Progenitor cell of endocrine pancreas (in vitro differentiated cells): ENCODE data around the gene STK38. TPM values are rescaled to one million over a fixed set of nuclear protein-coding genes. Genes with fewer than 3 reads are reported as not detected.

ENCODE experiments used
- DNase-seq: peaks from one replicate; pipeline ENCODE4 v3.0.0; 2021; ENCODE audit warnings: low spot score; ENCODE audit not compliant: unreplicated experiment
- H3K27ac Mint-ChIP-seq: 2 replicates; pipeline ENCODE4 v1.8.0; 2021; ENCODE audit warnings: mild to moderate bottlenecking, moderate library complexity, mixed read lengths
- H3K27me3 Mint-ChIP-seq: 2 replicates; pipeline ENCODE4 v1.8.0; 2021; ENCODE audit warnings: mixed read lengths
- H3K36me3 Mint-ChIP-seq: 2 replicates; pipeline ENCODE4 v1.8.0; 2022; ENCODE audit warnings: mixed read lengths; ENCODE audit not compliant: insufficient read depth
- H3K4me1 Mint-ChIP-seq: 2 replicates; pipeline ENCODE4 v1.8.0; 2021; ENCODE audit warnings: low read depth, mixed read lengths
- H3K4me3 Mint-ChIP-seq: 2 replicates; pipeline ENCODE4 v1.8.0; 2021; ENCODE audit warnings: low read depth, mild to moderate bottlenecking, moderate library complexity, mixed read lengths
- H3K9me3 Mint-ChIP-seq: 2 replicates; pipeline ENCODE4 v1.8.0; 2021; ENCODE audit warnings: low read depth, mixed read lengths
- total RNA-seq: library from RNA; stranded (reverse); gene quantifications from 2 replicates; pipeline ENCODE4 v1.2.1, GENCODE V29; 2021
- TF ChIP-seq, protein P1 (sequence below): fragments of 200-600 bp; sonication (generic); IDR thresholded peaks from one replicate; pipeline ENCODE4 v1.5.0; 2021; ENCODE audit warnings: antibody characterized with exemption, mild to moderate bottlenecking; ENCODE audit not compliant: unreplicated experiment

The STK38 gene
- total RNA-seq, 1 donor from 2014 or later = 47.2 TPM

DNA sequence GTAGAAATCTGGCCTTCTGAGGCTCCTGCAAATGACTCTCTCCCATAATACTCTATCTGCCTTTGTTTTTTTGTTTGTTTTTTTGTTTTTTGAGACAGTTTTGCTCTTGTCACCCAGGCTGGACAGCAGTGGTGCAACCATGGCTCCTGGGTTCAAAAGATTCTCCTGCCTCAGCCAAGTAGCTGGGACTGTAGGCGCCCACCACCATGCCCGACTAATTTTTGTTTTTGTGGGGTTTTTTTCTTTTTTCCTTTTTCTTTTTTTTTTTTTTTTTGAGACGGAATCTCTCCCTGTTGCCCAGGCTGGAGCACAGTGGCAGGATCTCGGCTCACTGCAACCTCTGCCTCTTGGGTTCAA lies 16.6 kb upstream of the STK38 start:
- H3K27ac Mint-ChIP-seq = peak overlapping the region; percentile 17

DNA sequence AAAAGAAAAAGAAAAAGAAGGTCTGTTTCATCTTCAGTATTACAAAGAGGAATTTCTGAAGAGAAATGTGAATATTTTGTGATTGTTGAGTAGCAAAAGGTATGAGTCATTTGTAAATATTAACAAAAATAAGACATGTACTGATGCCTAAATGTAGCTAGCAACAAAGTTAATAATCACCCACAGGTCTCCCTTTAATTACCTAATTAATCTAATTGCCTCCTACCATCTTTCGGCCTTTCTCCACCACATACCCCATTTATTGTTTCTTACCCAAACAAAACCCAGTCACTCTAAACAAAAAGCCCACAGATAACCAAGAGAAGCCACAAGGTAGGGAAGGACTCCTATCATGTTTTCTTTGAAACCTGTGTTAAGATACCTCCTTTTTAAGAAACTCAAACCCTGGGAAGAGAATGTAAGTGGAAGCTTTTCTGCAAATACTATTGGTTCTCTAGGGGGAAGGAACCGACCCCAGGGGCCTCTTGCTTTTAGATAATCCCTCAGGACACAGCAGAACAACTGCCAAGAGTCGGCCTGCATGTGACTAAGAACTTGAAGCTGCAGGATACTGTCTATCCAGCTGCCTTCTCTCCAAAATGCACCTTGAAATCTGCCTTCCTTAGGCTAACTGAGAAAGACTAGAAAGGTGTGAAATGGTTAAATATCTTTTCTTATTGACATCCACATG lies 16.1 kb upstream of the STK38 start:
- TF ChIP-seq, protein P1, sequence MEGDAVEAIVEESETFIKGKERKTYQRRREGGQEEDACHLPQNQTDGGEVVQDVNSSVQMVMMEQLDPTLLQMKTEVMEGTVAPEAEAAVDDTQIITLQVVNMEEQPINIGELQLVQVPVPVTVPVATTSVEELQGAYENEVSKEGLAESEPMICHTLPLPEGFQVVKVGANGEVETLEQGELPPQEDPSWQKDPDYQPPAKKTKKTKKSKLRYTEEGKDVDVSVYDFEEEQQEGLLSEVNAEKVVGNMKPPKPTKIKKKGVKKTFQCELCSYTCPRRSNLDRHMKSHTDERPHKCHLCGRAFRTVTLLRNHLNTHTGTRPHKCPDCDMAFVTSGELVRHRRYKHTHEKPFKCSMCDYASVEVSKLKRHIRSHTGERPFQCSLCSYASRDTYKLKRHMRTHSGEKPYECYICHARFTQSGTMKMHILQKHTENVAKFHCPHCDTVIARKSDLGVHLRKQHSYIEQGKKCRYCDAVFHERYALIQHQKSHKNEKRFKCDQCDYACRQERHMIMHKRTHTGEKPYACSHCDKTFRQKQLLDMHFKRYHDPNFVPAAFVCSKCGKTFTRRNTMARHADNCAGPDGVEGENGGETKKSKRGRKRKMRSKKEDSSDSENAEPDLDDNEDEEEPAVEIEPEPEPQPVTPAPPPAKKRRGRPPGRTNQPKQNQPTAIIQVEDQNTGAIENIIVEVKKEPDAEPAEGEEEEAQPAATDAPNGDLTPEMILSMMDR = no peak
- H3K4me1 Mint-ChIP-seq = peaks cover 25% of the 10 kb centered on the region
- H3K4me3 Mint-ChIP-seq = no peak overlapping the region
- H3K27me3 Mint-ChIP-seq = peaks cover 3% of the 10 kb centered on the region
- DNase-seq = no peak
- no peaks in the 10 kb centered on the region for H3K36me3 Mint-ChIP-seq
- H3K9me3 Mint-ChIP-seq = no peaks in the 10 kb centered on the region
- H3K27ac Mint-ChIP-seq = peak overlapping the region; percentile 31

More for the DNA sequence above, 16.6 kb upstream of the STK38 start:
- TF ChIP-seq, protein P1 = no peak
- peaks cover 25% of the 10 kb centered on the region for H3K4me1 Mint-ChIP-seq
- DNase-seq = no peak
- H3K4me3 Mint-ChIP-seq = no peak overlapping the region
- H3K9me3 Mint-ChIP-seq = no peaks in the 10 kb centered on the region
- H3K27me3 Mint-ChIP-seq = peaks cover 3% of the 10 kb centered on the region
- H3K36me3 Mint-ChIP-seq = no peaks in the 10 kb centered on the region

DNA sequence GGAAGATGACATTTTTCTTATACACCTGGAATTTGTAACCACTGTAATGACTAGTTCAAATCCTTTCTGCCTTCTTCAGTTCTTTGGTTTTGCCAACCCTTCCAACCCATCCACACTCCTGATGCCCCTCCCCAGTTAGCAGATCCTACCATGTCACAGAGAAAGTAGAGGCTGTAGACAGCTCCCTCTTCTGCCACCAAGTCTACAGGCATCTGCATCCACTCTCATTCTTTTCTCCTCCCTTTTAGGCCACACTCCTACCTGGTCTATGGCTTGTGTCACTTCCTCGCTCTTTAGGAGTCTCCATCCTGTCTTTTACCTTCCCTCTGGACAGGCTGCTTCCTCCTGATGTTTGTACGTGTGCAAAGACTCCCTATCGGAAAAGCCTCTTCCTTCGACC lies 13.5 kb upstream of the STK38 start:
- Mint-ChIP-seq H3K27ac (no peak overlapping the region), H3K4me1 (peaks cover 25% of the 10 kb centered on the region), H3K36me3 (no peaks in the 10 kb centered on the region), H3K27me3 (peaks cover 5% of the 10 kb centered on the region), H3K4me3 (no peak overlapping the region), H3K9me3 (no peaks in the 10 kb centered on the region)
- TF ChIP-seq, protein P1 = no peak
- no peak for DNase-seq

DNA sequence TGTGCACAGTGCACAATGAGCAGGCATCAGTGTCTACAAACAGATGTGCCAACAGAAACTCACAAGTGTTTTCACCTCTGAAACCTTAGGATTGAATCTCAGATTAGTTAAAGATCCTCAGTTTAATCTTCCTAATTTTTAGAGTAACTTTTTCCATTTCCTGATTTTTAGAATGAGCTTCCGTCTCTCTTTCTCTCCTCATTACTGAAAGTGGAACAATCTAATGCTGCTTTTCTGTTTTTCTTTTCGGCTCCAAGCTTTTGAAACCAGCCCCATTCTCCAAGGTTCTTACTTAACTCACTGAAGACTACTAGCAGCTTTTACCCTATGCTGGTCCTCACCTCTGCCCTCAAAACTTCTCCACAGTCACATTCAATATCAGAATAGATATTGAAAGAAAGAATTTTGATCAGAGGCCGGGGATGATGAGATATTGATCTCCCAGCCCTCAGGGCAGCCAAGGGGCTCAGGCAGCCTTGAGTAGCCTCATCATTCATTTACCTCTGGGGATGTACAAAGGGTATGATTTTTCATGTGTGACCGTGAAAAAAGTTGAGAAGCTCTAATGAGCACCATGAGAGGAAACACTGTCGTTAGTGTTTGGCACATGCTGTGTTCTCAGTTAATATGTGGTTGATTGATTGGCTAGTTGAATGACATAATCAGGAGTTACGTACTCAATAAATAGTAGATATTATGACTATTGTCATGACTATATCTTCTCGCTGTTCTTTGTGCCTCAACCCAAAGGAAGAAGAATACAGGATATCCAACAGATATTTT lies 11.9 kb upstream of the STK38 start:
- peaks cover 5% of the 10 kb centered on the region for H3K27me3 Mint-ChIP-seq
- H3K4me3 Mint-ChIP-seq = no peak overlapping the region
- no peak for DNase-seq
- no peaks in the 10 kb centered on the region for H3K9me3 Mint-ChIP-seq
- TF ChIP-seq, protein P1 = no peak
- H3K27ac Mint-ChIP-seq = no peak overlapping the region
- no peaks in the 10 kb centered on the region for H3K36me3 Mint-ChIP-seq
- peaks cover 22% of the 10 kb centered on the region for H3K4me1 Mint-ChIP-seq

DNA sequence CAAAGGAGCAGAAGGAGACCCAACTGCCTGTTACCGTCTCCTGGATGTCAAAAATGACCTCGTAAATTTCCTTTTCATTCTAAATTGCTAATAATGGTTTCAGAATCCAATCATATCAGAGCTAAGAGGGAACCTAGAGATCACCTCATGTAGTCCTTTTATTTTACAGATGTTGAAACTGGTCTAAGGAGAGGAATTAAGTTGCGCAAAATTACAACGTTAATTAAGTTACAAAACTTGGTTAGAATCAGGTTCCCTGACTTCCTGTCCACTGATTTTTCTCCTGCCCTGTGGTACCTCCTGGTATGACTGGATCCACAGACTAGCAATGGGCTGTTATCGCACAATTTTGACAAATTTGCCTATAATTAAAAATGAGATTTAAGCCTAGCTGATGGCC lies 9.0 kb upstream of the STK38 start:
- H3K27ac Mint-ChIP-seq = no peak overlapping the region
- TF ChIP-seq, protein P1 = no peak
- peaks cover 5% of the 10 kb centered on the region for H3K27me3 Mint-ChIP-seq
- H3K4me3 Mint-ChIP-seq = no peak overlapping the region
- peaks cover 4% of the 10 kb centered on the region for H3K9me3 Mint-ChIP-seq
- H3K4me1 Mint-ChIP-seq = no peaks in the 10 kb centered on the region
- H3K36me3 Mint-ChIP-seq = no peaks in the 10 kb centered on the region
- no peak for DNase-seq
